ENCODE data around the gene MLH3.

The MLH3 gene

DNA sequence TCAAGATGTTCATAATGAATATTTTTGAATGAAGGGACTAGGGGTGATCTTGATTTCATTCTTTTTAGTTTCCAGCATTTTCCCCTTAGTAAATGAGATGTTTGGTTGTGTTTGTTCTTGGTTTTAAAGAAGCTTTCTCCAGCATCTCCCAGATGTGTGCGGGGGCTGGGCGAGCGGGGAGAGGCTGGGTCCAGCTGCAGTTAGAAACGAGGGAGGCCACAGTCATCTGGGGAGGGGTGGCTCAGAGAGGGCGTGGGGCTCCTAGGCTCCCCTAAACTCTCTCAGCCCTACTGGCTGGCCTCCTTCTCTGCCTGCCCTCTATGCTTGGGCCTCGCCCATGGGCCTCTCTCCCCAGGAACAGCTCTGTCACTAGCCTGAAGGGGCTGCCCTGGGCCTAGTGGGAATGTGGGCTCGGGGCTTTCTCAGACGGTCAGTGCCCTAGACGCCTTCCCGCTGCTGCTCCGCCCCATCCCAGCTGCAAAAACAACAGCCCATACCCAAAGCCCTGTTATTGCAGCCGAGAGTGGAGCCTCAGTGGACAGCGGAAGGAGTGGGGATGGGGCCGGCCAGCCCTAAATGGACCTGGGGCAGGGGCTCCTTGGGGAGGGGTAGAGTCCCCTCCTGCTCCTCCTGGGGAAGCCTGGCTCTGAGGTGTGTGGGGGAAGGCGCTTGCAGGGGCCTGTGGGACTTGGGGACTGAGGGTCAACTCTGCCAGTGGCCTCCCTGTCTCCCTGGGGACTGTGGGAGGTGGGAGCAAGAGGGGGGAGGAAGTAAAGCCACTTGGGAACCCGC, 66.8 kb downstream of the MLH3 start:
- Histone ChIP-seq H3K4me3 (ENCODE audit: low read depth, low read length) (no peak overlapping the region), H3K27me3 (ENCODE audit: control insufficient read depth, insufficient read depth, low read length) (no peaks in the 10 kb centered on the region), H2AFZ (no peak overlapping the region), H3K4me1 (no peaks in the 10 kb centered on the region), H3K9me3 (ENCODE audit: control insufficient read depth, low read length) (no peaks in the 10 kb centered on the region), H3K9ac (no peak overlapping the region), H3K36me3 (ENCODE audit: control insufficient read depth, insufficient read depth, low read length) (no peaks in the 10 kb centered on the region), H3K4me2 (ENCODE audit: low read length) (no peak overlapping the region), H3K79me2 (no peaks in the 10 kb centered on the region), H3K27ac (no peak overlapping the region)
- TF ChIP-seq, protein P1, sequence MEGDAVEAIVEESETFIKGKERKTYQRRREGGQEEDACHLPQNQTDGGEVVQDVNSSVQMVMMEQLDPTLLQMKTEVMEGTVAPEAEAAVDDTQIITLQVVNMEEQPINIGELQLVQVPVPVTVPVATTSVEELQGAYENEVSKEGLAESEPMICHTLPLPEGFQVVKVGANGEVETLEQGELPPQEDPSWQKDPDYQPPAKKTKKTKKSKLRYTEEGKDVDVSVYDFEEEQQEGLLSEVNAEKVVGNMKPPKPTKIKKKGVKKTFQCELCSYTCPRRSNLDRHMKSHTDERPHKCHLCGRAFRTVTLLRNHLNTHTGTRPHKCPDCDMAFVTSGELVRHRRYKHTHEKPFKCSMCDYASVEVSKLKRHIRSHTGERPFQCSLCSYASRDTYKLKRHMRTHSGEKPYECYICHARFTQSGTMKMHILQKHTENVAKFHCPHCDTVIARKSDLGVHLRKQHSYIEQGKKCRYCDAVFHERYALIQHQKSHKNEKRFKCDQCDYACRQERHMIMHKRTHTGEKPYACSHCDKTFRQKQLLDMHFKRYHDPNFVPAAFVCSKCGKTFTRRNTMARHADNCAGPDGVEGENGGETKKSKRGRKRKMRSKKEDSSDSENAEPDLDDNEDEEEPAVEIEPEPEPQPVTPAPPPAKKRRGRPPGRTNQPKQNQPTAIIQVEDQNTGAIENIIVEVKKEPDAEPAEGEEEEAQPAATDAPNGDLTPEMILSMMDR (IDR thresholded peaks at IDR 0.05) = no peak

GRCh38 chr14:74983343-74983742, 67.9 kb downstream of the MLH3 start:
- Histone ChIP-seq H3K27ac (no peak overlapping the region), H3K79me2 (no peaks in the 10 kb centered on the region), H3K4me3 (ENCODE audit: low read depth, low read length) (no peak overlapping the region), H3K4me2 (ENCODE audit: low read length) (no peak overlapping the region), H3K4me1 (no peaks in the 10 kb centered on the region), H2AFZ (no peak overlapping the region), H3K9me3 (ENCODE audit: control insufficient read depth, low read length) (no peaks in the 10 kb centered on the region), H3K9ac (no peak overlapping the region), H3K36me3 (ENCODE audit: control insufficient read depth, insufficient read depth, low read length) (no peaks in the 10 kb centered on the region), H3K27me3 (ENCODE audit: control insufficient read depth, insufficient read depth, low read length) (no peaks in the 10 kb centered on the region)
- TF ChIP-seq, protein P1 (IDR thresholded peaks at IDR 0.05) = no peak

GRCh38 chr14:74982661-74983060, 68.6 kb downstream of the MLH3 start:
- no peak overlapping the region for H2AFZ ChIP-seq
- H3K27ac ChIP-seq = no peak overlapping the region
- no peaks in the 10 kb centered on the region for H3K36me3 ChIP-seq (ENCODE audit: control insufficient read depth, insufficient read depth, low read length)
- H3K9ac ChIP-seq = no peak overlapping the region
- TF ChIP-seq, protein P1 (IDR thresholded peaks at IDR 0.05) = no peak
- no peaks in the 10 kb centered on the region for H3K9me3 ChIP-seq (ENCODE audit: control insufficient read depth, low read length)
- H3K4me1 ChIP-seq = no peaks in the 10 kb centered on the region
- H3K27me3 ChIP-seq (ENCODE audit: control insufficient read depth, insufficient read depth, low read length) = no peaks in the 10 kb centered on the region
- no peak overlapping the region for H3K4me3 ChIP-seq (ENCODE audit: low read depth, low read length)
- no peaks in the 10 kb centered on the region for H3K79me2 ChIP-seq
- no peak overlapping the region for H3K4me2 ChIP-seq (ENCODE audit: low read length)

- Histone ChIP-seq H3K9me3 (ENCODE audit: control insufficient read depth, low read length) (no peaks in the 10 kb centered on the region), H2AFZ (no peak overlapping the region), H3K27me3 (ENCODE audit: control insufficient read depth, insufficient read depth, low read length) (no peaks in the 10 kb centered on the region), H3K79me2 (no peaks in the 10 kb centered on the region), H3K36me3 (ENCODE audit: control insufficient read depth, insufficient read depth, low read length) (no peaks in the 10 kb centered on the region), H3K4me3 (ENCODE audit: low read depth, low read length) (no peak overlapping the region), H3K9ac (no peak overlapping the region), H3K4me2 (ENCODE audit: low read length) (no peak overlapping the region), H3K4me1 (no peaks in the 10 kb centered on the region), H3K27ac (no peak overlapping the region)
- TF ChIP-seq, protein P1 (IDR thresholded peaks at IDR 0.05) = no peak
Observed at GRCh38 chr14:74981833-74982232, 69.4 kb downstream of the MLH3 start.

DNA sequence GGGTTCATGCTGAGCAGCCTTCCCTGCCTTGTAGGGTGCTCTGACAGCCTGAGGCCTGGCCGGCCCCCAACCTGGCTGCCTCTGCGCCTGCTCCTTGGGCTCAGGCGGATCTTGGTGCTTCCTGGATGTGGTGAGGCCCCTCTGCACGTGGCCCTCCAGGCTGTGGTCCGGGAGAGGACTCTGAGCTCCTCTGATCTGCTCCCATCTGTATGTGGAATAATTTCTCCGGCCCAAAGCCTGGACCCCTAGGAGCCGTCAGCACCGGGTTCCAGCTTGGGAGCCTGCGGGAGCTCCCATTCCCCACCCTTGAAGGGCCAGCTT, 69.8 kb downstream of the MLH3 start:
- Histone ChIP-seq H3K27me3 (ENCODE audit: control insufficient read depth, insufficient read depth, low read length) (no peaks in the 10 kb centered on the region), H3K4me3 (ENCODE audit: low read depth, low read length) (no peak overlapping the region), H3K36me3 (ENCODE audit: control insufficient read depth, insufficient read depth, low read length) (no peaks in the 10 kb centered on the region), H3K4me1 (no peaks in the 10 kb centered on the region), H3K9ac (no peak overlapping the region), H3K4me2 (ENCODE audit: low read length) (no peak overlapping the region), H3K79me2 (no peaks in the 10 kb centered on the region), H2AFZ (no peak overlapping the region), H3K9me3 (ENCODE audit: control insufficient read depth, low read length) (no peaks in the 10 kb centered on the region), H3K27ac (no peak overlapping the region)
- TF ChIP-seq, protein P1 (IDR thresholded peaks at IDR 0.05) = no peak
